T-helper 2 cell treated with Interferon-gamma antibody and Interleukin-4, amounts not matched to agents 5 μg/mL and 100 μg/mL, for 36 hours (primary cell): Measurements from ENCODE around the gene TOMM22.

Experiments used
- DNase-seq: peaks from one replicate; pipeline ENCODE4 v3.0.0; 2021; ENCODE audit warnings: low spot score
- H3K27ac Mint-ChIP-seq: one replicate; pipeline ENCODE4 v1.8.0; 2021; ENCODE audit warnings: mild to moderate bottlenecking, mixed read lengths
- H3K27me3 Mint-ChIP-seq: one replicate; pipeline ENCODE4 v1.8.0; 2021; ENCODE audit warnings: low read depth, mixed read lengths
- H3K36me3 Mint-ChIP-seq: one replicate; pipeline ENCODE4 v1.8.0; 2021; ENCODE audit warnings: low read depth, mixed read lengths
- H3K4me1 Mint-ChIP-seq: one replicate; pipeline ENCODE4 v1.8.0; 2021; ENCODE audit warnings: low read depth, mixed read lengths
- H3K4me3 Mint-ChIP-seq: one replicate; pipeline ENCODE4 v1.8.0; 2022; ENCODE audit warnings: mild to moderate bottlenecking, moderate library complexity, mixed read lengths
- H3K9me3 Mint-ChIP-seq: one replicate; pipeline ENCODE4 v1.8.0; 2021; ENCODE audit warnings: mixed read lengths

The TOMM22 gene

DNA sequence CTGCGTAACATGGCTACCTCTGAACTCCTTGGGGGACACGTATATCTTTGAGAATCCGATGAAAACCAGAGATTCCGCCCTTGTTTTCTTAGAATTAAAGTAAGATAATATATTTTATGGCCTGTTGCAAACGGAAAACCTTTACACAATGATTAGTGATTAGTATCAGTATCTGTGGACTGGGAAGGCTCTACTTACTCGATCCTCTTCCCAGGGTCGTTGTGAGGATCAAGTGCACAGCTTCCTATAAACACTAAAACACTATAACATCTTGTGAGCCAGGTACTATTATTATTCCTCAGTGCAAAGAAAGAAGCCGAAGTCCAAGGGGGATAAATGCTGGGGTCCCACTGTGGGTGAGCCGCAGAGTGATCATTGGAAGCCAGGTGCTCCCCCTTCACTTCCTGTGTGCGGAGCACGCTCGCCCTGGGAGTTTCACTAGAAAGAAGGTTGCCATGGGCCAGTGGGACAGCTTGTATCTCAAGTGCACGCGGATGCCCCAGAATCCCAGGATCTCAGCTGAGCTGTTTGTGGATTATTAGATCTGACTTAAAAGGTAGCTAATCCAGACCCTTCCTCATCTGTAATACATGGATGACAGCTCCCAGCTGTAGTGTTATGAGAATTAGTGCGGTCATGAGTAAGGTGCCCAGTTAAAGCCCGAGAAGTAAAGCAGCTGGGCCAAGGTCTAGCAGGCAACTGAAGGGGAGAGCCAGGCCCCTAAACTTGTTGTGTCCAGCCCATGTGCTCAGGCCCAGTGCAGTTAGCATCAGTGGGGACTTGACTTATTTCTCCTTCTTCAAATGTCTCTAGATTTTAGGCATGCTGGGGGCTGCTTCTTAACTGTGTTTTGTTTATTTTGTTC is 24.5 kb upstream of the TOMM22 start:
- DNase-seq: peak; percentile 40
- peak overlapping the region; percentile 94 for H3K4me3 Mint-ChIP-seq
- peak overlapping the region; percentile 96 for H3K27ac Mint-ChIP-seq
- H3K27me3 Mint-ChIP-seq: no peaks in the 10 kb centered on the region
- H3K9me3 Mint-ChIP-seq: no peaks in the 10 kb centered on the region
- peaks cover 16% of the 10 kb centered on the region for H3K4me1 Mint-ChIP-seq
- no peaks in the 10 kb centered on the region for H3K36me3 Mint-ChIP-seq

- Mint-ChIP-seq H3K27ac (no peak overlapping the region), H3K36me3 (peaks cover 16% of the 10 kb centered on the region), H3K9me3 (no peaks in the 10 kb centered on the region), H3K4me3 (no peak overlapping the region), H3K4me1 (no peaks in the 10 kb centered on the region), H3K27me3 (no peaks in the 10 kb centered on the region)
- DNase-seq: no peak
These were observed 6.9 kb upstream of the TOMM22 start for GRCh38 chr22:38674888-38675287.

- Mint-ChIP-seq H3K27me3 (no peaks in the 10 kb centered on the region), H3K4me3 (no peak overlapping the region), H3K9me3 (no peaks in the 10 kb centered on the region), H3K36me3 (peaks cover 13% of the 10 kb centered on the region), H3K27ac (no peak overlapping the region), H3K4me1 (no peaks in the 10 kb centered on the region)
- no peak for DNase-seq
These were observed 5.9 kb upstream of the TOMM22 start for GRCh38 chr22:38675833-38676232.

GRCh38 chr22:38684895-38685294 is 3.1 kb downstream of the TOMM22 start:
- Mint-ChIP-seq H3K36me3 (peaks cover 58% of the 10 kb centered on the region), H3K27me3 (no peaks in the 10 kb centered on the region), H3K27ac (no peak overlapping the region), H3K4me1 (peaks cover 16% of the 10 kb centered on the region), H3K9me3 (no peaks in the 10 kb centered on the region), H3K4me3 (no peak overlapping the region)
- DNase-seq: no peak

DNA sequence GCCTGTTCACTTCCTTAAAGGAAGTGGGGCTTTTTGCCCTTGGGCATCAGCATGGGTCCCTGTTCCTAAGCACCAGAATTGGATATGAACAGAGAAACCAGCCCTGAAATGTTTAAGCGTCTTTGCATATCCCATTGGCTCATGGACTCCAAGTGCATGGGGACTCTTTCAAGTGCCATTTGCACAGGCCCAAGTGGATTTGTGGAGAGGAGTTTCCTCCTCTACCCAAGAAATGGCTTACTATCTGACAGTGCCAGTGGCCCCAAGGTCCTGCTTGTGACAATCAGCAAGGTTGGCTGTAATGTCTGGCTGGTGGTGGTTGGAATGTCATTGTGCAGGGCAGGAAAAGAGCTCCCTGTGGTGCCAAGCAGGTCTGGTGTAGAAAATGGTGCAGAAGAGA is 4.0 kb downstream of the TOMM22 start:
- peaks cover 58% of the 10 kb centered on the region for H3K36me3 Mint-ChIP-seq
- no peak overlapping the region for H3K27ac Mint-ChIP-seq

GRCh38 chr22:38689651-38690050 is 7.9 kb downstream of the TOMM22 start:
- no peaks in the 10 kb centered on the region for H3K9me3 Mint-ChIP-seq
- peaks cover 12% of the 10 kb centered on the region for H3K4me1 Mint-ChIP-seq
- H3K27me3 Mint-ChIP-seq: no peaks in the 10 kb centered on the region
- no peak overlapping the region for H3K27ac Mint-ChIP-seq
- no peak for DNase-seq
- no peak overlapping the region for H3K4me3 Mint-ChIP-seq
- peaks cover 55% of the 10 kb centered on the region for H3K36me3 Mint-ChIP-seq

More for the DNA sequence above, 4.0 kb downstream of the TOMM22 start:
- Mint-ChIP-seq H3K27me3 (no peaks in the 10 kb centered on the region), H3K4me1 (peaks cover 16% of the 10 kb centered on the region), H3K4me3 (no peak overlapping the region), H3K9me3 (no peaks in the 10 kb centered on the region)
- no peak for DNase-seq

DNA sequence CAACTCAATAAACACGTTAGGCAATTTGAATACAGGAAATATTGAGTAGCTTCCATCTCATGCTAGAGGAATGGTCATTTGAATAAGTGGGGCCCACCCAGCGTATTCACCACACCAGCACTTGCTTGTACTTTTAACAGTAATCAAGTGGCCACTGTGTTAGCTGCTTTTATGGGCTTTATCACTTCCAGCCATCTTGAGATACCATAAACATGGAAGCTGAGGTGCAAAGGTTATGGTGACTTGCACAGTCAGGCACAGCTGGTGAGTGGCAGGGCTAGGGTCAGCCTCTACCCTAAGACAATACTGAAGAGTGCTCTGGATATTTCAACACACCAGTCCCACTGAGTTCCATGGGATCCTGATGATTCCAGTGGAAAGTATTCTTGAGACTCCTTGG is 12.3 kb downstream of the TOMM22 start:
- H3K27me3 Mint-ChIP-seq: no peaks in the 10 kb centered on the region
- peaks cover 55% of the 10 kb centered on the region for H3K36me3 Mint-ChIP-seq
- H3K4me3 Mint-ChIP-seq: no peak overlapping the region
- no peaks in the 10 kb centered on the region for H3K9me3 Mint-ChIP-seq
- DNase-seq: no peak
- peaks cover 43% of the 10 kb centered on the region for H3K4me1 Mint-ChIP-seq
- H3K27ac Mint-ChIP-seq: no peak overlapping the region

GRCh38 chr22:38694940-38695339 is 13.2 kb downstream of the TOMM22 start:
- H3K27me3 Mint-ChIP-seq: no peaks in the 10 kb centered on the region
- peak overlapping the region; percentile 74 for H3K27ac Mint-ChIP-seq
- H3K4me1 Mint-ChIP-seq: peaks cover 52% of the 10 kb centered on the region
- H3K4me3 Mint-ChIP-seq: no peak overlapping the region
- H3K36me3 Mint-ChIP-seq: peaks cover 48% of the 10 kb centered on the region
- H3K9me3 Mint-ChIP-seq: no peaks in the 10 kb centered on the region
- no peak for DNase-seq

GRCh38 chr22:38696606-38697424 is 15.1 kb downstream of the TOMM22 start:
- DNase-seq: peak; percentile 53
- Mint-ChIP-seq H3K27me3 (no peaks in the 10 kb centered on the region), H3K27ac (peak overlapping the region; percentile 89), H3K4me1 (peaks cover 51% of the 10 kb centered on the region), H3K4me3 (peak overlapping the region; percentile 94), H3K36me3 (peaks cover 45% of the 10 kb centered on the region), H3K9me3 (no peaks in the 10 kb centered on the region)

GRCh38 chr22:38697425-38698089 is 15.8 kb downstream of the TOMM22 start:
- peaks cover 51% of the 10 kb centered on the region for H3K4me1 Mint-ChIP-seq
- no peaks in the 10 kb centered on the region for H3K27me3 Mint-ChIP-seq
- no peak for DNase-seq
- H3K27ac Mint-ChIP-seq: peak overlapping the region; percentile 89
- H3K36me3 Mint-ChIP-seq: peaks cover 44% of the 10 kb centered on the region
- peak overlapping the region; percentile 94 for H3K4me3 Mint-ChIP-seq
- no peaks in the 10 kb centered on the region for H3K9me3 Mint-ChIP-seq

DNA sequence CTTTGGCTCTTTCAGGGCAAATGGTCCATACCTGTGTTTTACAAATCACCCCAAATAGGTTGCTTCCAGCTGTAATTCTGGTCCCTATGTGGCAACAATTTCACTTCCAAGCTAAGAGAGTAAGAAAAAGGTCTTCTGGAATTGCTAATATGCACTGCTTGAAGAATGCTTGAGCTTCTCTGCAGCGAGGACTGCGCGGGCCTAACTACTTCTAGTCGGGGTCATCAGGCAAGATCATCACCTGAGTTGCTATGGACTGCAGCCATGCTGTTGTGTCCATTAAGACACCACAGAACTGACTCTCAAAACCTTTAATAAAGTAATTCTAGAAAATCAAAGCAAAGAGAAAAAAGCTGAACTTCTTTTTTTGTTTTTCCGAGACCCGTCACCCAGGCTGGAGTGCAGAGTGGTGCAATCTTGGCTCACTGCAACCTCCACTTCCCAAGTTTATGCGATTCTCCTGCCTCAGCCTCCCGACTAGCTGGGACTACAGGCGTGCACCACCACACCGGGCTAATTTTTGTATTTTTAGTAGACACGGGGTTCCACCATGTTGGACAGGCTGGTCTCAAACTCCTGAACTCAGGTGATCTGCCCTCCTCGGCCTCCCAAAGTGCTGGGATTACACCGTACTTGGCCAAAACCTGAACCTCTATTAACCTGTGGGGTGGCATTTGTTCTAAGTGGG is 16.8 kb downstream of the TOMM22 start:
- Mint-ChIP-seq H3K9me3 (no peaks in the 10 kb centered on the region), H3K27ac (peak overlapping the region; percentile 89), H3K27me3 (no peaks in the 10 kb centered on the region), H3K36me3 (peaks cover 35% of the 10 kb centered on the region), H3K4me1 (peaks cover 46% of the 10 kb centered on the region), H3K4me3 (peak overlapping the region; percentile 94)
- DNase-seq: no peak

DNA sequence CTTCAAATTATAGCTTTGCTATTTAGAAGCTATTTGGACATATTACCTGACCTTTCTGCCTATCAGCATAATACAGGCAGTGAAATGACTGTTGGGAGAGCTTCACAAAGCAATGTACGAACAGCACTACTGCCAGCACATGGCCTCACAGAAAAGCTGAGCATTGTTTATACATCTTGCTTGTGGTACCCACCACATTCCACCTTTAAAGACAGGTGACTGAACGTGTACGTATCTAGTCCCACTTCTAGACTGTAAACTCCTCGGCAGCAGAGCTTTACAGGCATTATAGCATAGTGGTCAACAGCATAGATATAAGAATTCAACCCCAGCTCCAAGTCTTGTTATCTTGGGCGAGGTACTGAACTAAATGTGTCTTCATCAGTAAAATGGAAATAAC is 17.4 kb downstream of the TOMM22 start:
- H3K4me3 Mint-ChIP-seq: peak overlapping the region; percentile 94
- no peaks in the 10 kb centered on the region for H3K9me3 Mint-ChIP-seq
- peaks cover 50% of the 10 kb centered on the region for H3K4me1 Mint-ChIP-seq
- H3K27ac Mint-ChIP-seq: peak overlapping the region; percentile 89
- DNase-seq: no peak
- no peaks in the 10 kb centered on the region for H3K27me3 Mint-ChIP-seq
- peaks cover 33% of the 10 kb centered on the region for H3K36me3 Mint-ChIP-seq

- DNase-seq: no peak
- peaks cover 54% of the 10 kb centered on the region for H3K4me1 Mint-ChIP-seq
- peak overlapping the region; percentile 89 for H3K27ac Mint-ChIP-seq
- H3K9me3 Mint-ChIP-seq: no peaks in the 10 kb centered on the region
- no peaks in the 10 kb centered on the region for H3K27me3 Mint-ChIP-seq
- H3K36me3 Mint-ChIP-seq: peaks cover 29% of the 10 kb centered on the region
- peak overlapping the region; percentile 94 for H3K4me3 Mint-ChIP-seq
These were observed 18.0 kb downstream of the TOMM22 start for GRCh38 chr22:38699784-38700183.
